ENCODE results near the gene LRRC17. TPM values are rescaled to one million over a fixed set of nuclear protein-coding genes. Genes with fewer than 3 reads are reported as not detected.

Gene LRRC17
- total and polyA plus RNA-seq, 9 of the 15 experiments (the other 6 are each of a cell fraction or from before 2014, with no cell fraction given): 0.03 to 0.18 (median 0.12) TPM; not detected in 5

- ChIA-PET POLR2A (interaction anchor here (1.1 kb wide), 1 partner anchor 21 kb away, joined by 3 read pairs; no protein-coding TSS in a partner anchor), CTCF (ENCODE audit: low intra/inter-chr PET ratio) (no interaction called here)
- H3K4me3 ChIP-seq: no peak overlapping the region
- H3K9me1 ChIP-seq (ENCODE audit: control insufficient read depth, insufficient read depth, low read length): no peaks in the 10 kb centered on the region
- H3K9ac ChIP-seq (ENCODE audit: insufficient read depth in 1 of 2, low read depth in 2 of 2, low read length in 2 of 2): no peak overlapping the region
- 21% methylated on average over 6 of the region's 6 CpGs for WGBS (ENCODE audit: insufficient coverage, low coverage, missing lambda C conversion rate)
- BruUV-seq (replicated peaks): no TSS peak
- peaks cover 19% of the 10 kb centered on the region for H3K36me3 ChIP-seq (ENCODE audit: control insufficient read depth, insufficient read depth, low read length)
- in situ Hi-C loops (cut with MboI): loop anchor here (5.0 kb wide), 1 partner anchor 68 kb away; no protein-coding TSS in a partner anchor
- H2AFZ ChIP-seq (ENCODE audit: low read depth, low read length): no peak overlapping the region
- DNase-seq (ENCODE audit: extremely low read depth in 1 of 4, low spot score in 3 of 4) (no peak), FAIRE-seq (no peak), ATAC-seq (peak; percentile 7; the same call in 2 of the 3 replicates)
- H4K20me1 ChIP-seq (replicated peaks; ENCODE audit: control insufficient read depth, insufficient read depth, low read length): no peaks in the 10 kb centered on the region
- H3K27me3 ChIP-seq (ENCODE audit: control insufficient read depth in 2 of 2, insufficient read depth in 2 of 2, low read length in 2 of 2): no peaks in the 10 kb centered on the region
- H3K4me1 ChIP-seq (replicated peaks in 1 of 2; ENCODE audit: control insufficient read depth in 2 of 2, insufficient read depth in 2 of 2, low read length in 2 of 2): peaks cover 23 to 60% of the 10 kb centered on the region in 2 experiments
- intact Hi-C loops (cut with micrococcal nuclease): no loop called here
- peak overlapping the region; percentile 24; the same call in 2 of the 3 replicates for H3K27ac ChIP-seq (ENCODE audit: extremely low read depth, low read depth, low read length)
- no peaks in the 10 kb centered on the region; the same call in 2 of the 3 replicates for H3K79me2 ChIP-seq (ENCODE audit: control insufficient read depth, insufficient read depth, low read length)
- H3K9me3 ChIP-seq (replicated peaks; ENCODE audit: control insufficient read depth, insufficient read depth, low read depth, low read length): no peaks in the 10 kb centered on the region
- H3K4me2 ChIP-seq (ENCODE audit: insufficient read depth, low read length): no peak overlapping the region; the same call in 1 of the 2 replicates
- no peak for TF ChIP-seq SETDB1 (IDR thresholded peaks at IDR 0.05; ENCODE audit: low read length)
- no peak for TF ChIP-seq SREBF1 (IDR thresholded peaks at IDR 0.05; ENCODE audit: borderline replicate concordance, low read depth, low read length)
- 0 out of 2 replicates have a peak, but pooled peaks have one; percentile 35 for TF ChIP-seq NR4A1 (CRISPR knock-in tag; IDR thresholded peaks at IDR 0.05)
- TF ChIP-seq NR4A1 (tag; IDR thresholded peaks at IDR 0.05): no peak
- no peak for TF ChIP-seq TFAP4 (CRISPR knock-in tag; IDR thresholded peaks at IDR 0.05; ENCODE audit: borderline replicate concordance)
- TF ChIP-seq RBBP5 (IDR thresholded peaks at IDR 0.05; ENCODE audit: borderline replicate concordance, insufficient read depth, low read length, poor library complexity, severe bottlenecking): peak; percentile 13
- no peak for TF ChIP-seq SRSF9 (IDR thresholded peaks at IDR 0.05; ENCODE audit: borderline replicate concordance, low read depth, low read length)
- no peak for TF ChIP-seq ZFP36 (IDR thresholded peaks at IDR 0.05; ENCODE audit: low read depth, low read length, partially characterized antibody)
- no peak for TF ChIP-seq SMC3 (conservative IDR thresholded peaks at IDR 0.05; ENCODE audit: insufficient read depth, low read depth, low read length)
- TF ChIP-seq PATZ1 (CRISPR knock-in tag; IDR thresholded peaks at IDR 0.05; ENCODE audit: borderline replicate concordance): 0 out of 2 replicates have a peak, but pooled peaks have one; percentile 8
- TF ChIP-seq ZNF175 (CRISPR knock-in tag; IDR thresholded peaks at IDR 0.05; ENCODE audit: low read depth): peak; percentile 94
- TF ChIP-seq SMAD1 (IDR thresholded peaks at IDR 0.05; ENCODE audit: low read depth, low read length, partially characterized antibody): no peak
- no peak for TF ChIP-seq DLX4 (CRISPR knock-in tag; IDR thresholded peaks at IDR 0.05)
- TF ChIP-seq SAP30 (IDR thresholded peaks at IDR 0.05; ENCODE audit: borderline replicate concordance, insufficient read depth, low read depth, low read length, poor library complexity, severe bottlenecking): no peak
- TF ChIP-seq SMARCE1 (IDR thresholded peaks at IDR 0.05): no peak
- no peak for TF ChIP-seq NFYB (IDR thresholded peaks at IDR 0.05; ENCODE audit: extremely low read depth, insufficient read length)
These were observed 76.1 kb downstream of the LRRC17 start for GRCh38 chr7:102988631-102989560.
